ENCODE results near the gene ANAPC4. TPM values are rescaled to one million over a fixed set of nuclear protein-coding genes. Genes with fewer than 3 reads are reported as not detected.

ANAPC4 gene
- total and polyA plus RNA-seq, 4 donors, result 25.3 to 56.3 (median 35.2) TPM

Other genes with a start within 250 kb of the ANAPC4 start
- gene SEPSECS, start 216.8 kb upstream of the ANAPC4 start, total RNA-seq, result 1 to 10 TPM; 5.6 to 9.4 TPM
- 1 to 10 TPM; 3.3 to 5.3 TPM for gene SEPSECS, start 216.8 kb upstream of the ANAPC4 start, polyA plus RNA-seq
- 10 to 100 TPM; 12.2 to 13.2 TPM for gene PI4K2B, start 143.2 kb upstream of the ANAPC4 start, total RNA-seq
- 10 to 100 TPM in 1 of 2 donors, 1 to 10 TPM in 1; 6.2 to 20.3 TPM for gene PI4K2B, start 143.2 kb upstream of the ANAPC4 start, polyA plus RNA-seq
- 10 to 100 TPM in 1 of 2 donors, 1 to 10 TPM in 1; 8.3 to 13.5 TPM for gene ZCCHC4, start 64.5 kb upstream of the ANAPC4 start, total RNA-seq
- gene ZCCHC4, start 64.5 kb upstream of the ANAPC4 start, polyA plus RNA-seq, result 1 to 10 TPM; 2.4 to 5.3 TPM

All from aorta (tissue), 4 donors.